H9 (cell line): ENCODE measurements around the gene CELF1. TPM values are rescaled to one million over a fixed set of nuclear protein-coding genes. Genes with fewer than 3 reads are reported as not detected.
"Not testable (repeated sequence)": the region's sequence is repeated elsewhere in the genome, so short reads cannot be mapped to it uniquely, and the experiment has no call there.

Source experiments
- DNase-seq: peaks from one replicate; pipeline ENCODE4 v3.0.0-alpha.2; 2017
- H2AFZ ChIP-seq: one replicate; pipeline ENCODE4 v1.6.1; 2013; ENCODE audit warnings: mild to moderate bottlenecking, low read length, control low read depth, moderate library complexity
- H2AK5ac ChIP-seq: 2 replicates; pipeline ENCODE4 v1.6.1; 2013; ENCODE audit warnings: low read length, control low read depth, mixed read lengths; ENCODE audit not compliant: insufficient read length
- H2BK120ac ChIP-seq: one replicate; pipeline ENCODE4 v1.6.1; 2013; ENCODE audit warnings: low read depth, mild to moderate bottlenecking, low read length, control low read depth, inconsistent platforms; ENCODE audit not compliant: poor library complexity, severe bottlenecking
- H2BK12ac ChIP-seq: 2 replicates; pipeline ENCODE4 v1.6.1; 2013; ENCODE audit warnings: low read length, control low read depth, mixed read lengths, low read depth; ENCODE audit not compliant: insufficient read length
- H2BK15ac ChIP-seq: 2 replicates; pipeline ENCODE4 v1.6.1; 2013; ENCODE audit warnings: low read depth, low read length, control low read depth
- H2BK20ac ChIP-seq: one replicate; pipeline ENCODE4 v1.6.1; 2013; ENCODE audit warnings: low read depth, mild to moderate bottlenecking, low read length, control low read depth, inconsistent platforms; ENCODE audit not compliant: poor library complexity, severe bottlenecking
- H2BK5ac ChIP-seq: 2 replicates; pipeline ENCODE4 v1.6.1; 2013; ENCODE audit warnings: low read length, control low read depth, mixed read lengths; ENCODE audit not compliant: insufficient read length
- H3K14ac ChIP-seq: 2 replicates; pipeline ENCODE4 v1.6.1; 2013; ENCODE audit warnings: low read length, control low read depth; ENCODE audit not compliant: insufficient read depth
- H3K18ac ChIP-seq: 2 replicates; pipeline ENCODE4 v1.6.1; 2013; ENCODE audit warnings: low read depth, mild to moderate bottlenecking, mixed read lengths, low read length, control low read depth; ENCODE audit not compliant: insufficient read length
- H3K23ac ChIP-seq: 2 replicates; pipeline ENCODE4 v1.6.1; 2013; ENCODE audit warnings: low read length, control low read depth, mixed read lengths, low read depth; ENCODE audit not compliant: insufficient read length
- H3K23me2 ChIP-seq: 2 replicates; pipeline ENCODE4 v1.6.1; 2013; ENCODE audit warnings: low read depth, mild to moderate bottlenecking, mixed read lengths, low read length, control low read depth; ENCODE audit not compliant: insufficient read length, poor library complexity, severe bottlenecking
- H3K27ac ChIP-seq: 2 replicates; pipeline ENCODE4 v1.5.1; 2013; ENCODE audit warnings: low read length, control low read depth, mixed read lengths, low read depth; ENCODE audit not compliant: insufficient read length
- H3K27me3 ChIP-seq: 2 replicates; pipeline ENCODE4 v1.6.1; 2013; ENCODE audit warnings: low read length, control low read depth, inconsistent platforms; ENCODE audit not compliant: insufficient read depth
- H3K4ac ChIP-seq: 2 replicates; pipeline ENCODE4 v1.6.1; 2013; ENCODE audit warnings: low read depth, mild to moderate bottlenecking, control low read depth, inconsistent platforms, low read length, moderate library complexity
- H3K4me1 ChIP-seq: 2 replicates; pipeline ENCODE4 v1.6.1; 2013; ENCODE audit warnings: low read length, control low read depth, inconsistent platforms; ENCODE audit not compliant: insufficient read depth
- H3K4me2 ChIP-seq: 2 replicates; pipeline ENCODE4 v1.6.1; 2013; ENCODE audit warnings: low read length, control low read depth, mixed read lengths; ENCODE audit not compliant: insufficient read length, insufficient read depth
- H3K56ac ChIP-seq: 2 replicates; pipeline ENCODE4 v1.6.1; 2013; ENCODE audit warnings: low read depth, mild to moderate bottlenecking, mixed read lengths, low read length, control low read depth; ENCODE audit not compliant: insufficient read length
- H3K79me1 ChIP-seq: 2 replicates; pipeline ENCODE4 v1.6.1; 2013; ENCODE audit warnings: low read depth, mild to moderate bottlenecking, moderate library complexity, low read length, control low read depth, inconsistent platforms; ENCODE audit not compliant: insufficient read depth, poor library complexity, severe bottlenecking
- H3K79me2 ChIP-seq: 2 replicates; pipeline ENCODE4 v1.6.1; 2013; ENCODE audit warnings: low read length, control low read depth, inconsistent platforms; ENCODE audit not compliant: insufficient read depth
- H3K9ac ChIP-seq: 2 replicates; pipeline ENCODE4 v1.6.1; 2013; ENCODE audit warnings: low read length, control low read depth, mixed read lengths; ENCODE audit not compliant: insufficient read length; ENCODE audit errors: extremely low read depth
- H3K9me3 ChIP-seq: one replicate; pipeline ENCODE4 v1.6.1; 2013; ENCODE audit warnings: low read depth, low read length, inconsistent platforms; ENCODE audit not compliant: control insufficient read depth
- H3T11ph ChIP-seq: one replicate; pipeline ENCODE4 v1.6.1; 2013; ENCODE audit warnings: mild to moderate bottlenecking, low read length, control low read depth, inconsistent platforms
- H4K20me1 ChIP-seq: one replicate; pipeline ENCODE4 v1.6.1; 2013; ENCODE audit not compliant: control insufficient read depth, insufficient read length, insufficient read depth
- H4K5ac ChIP-seq: 2 replicates; pipeline ENCODE4 v1.6.1; 2013; ENCODE audit warnings: low read depth, mild to moderate bottlenecking, mixed read lengths, low read length, control low read depth; ENCODE audit not compliant: insufficient read length
- H4K8ac ChIP-seq: replicated peaks from 2 replicates; pipeline ENCODE4 v1.6.1; 2013; ENCODE audit warnings: low read length, control low read depth, mixed read lengths, low read depth; ENCODE audit not compliant: insufficient read length
- H4K91ac ChIP-seq: 2 replicates; pipeline ENCODE4 v1.6.1; 2013; ENCODE audit warnings: low read depth, mild to moderate bottlenecking, moderate library complexity, mixed read lengths, low read length, control low read depth; ENCODE audit not compliant: insufficient read length
- H3K27ac Mint-ChIP-seq, 3 experiments: 2 replicates in 2 of 3; 3 replicates in 1 of 3; pipeline ENCODE4 v1.8.0; 2020 to 2021; ENCODE audit warnings: mixed read lengths in 3 of 3, mild to moderate bottlenecking in 1 of 3, moderate library complexity in 1 of 3
- H3K27me3 Mint-ChIP-seq: 2 replicates; pipeline ENCODE4 v1.8.0; 2021; ENCODE audit warnings: low read depth, mild to moderate bottlenecking, moderate library complexity, mixed read lengths
- H3K36me3 Mint-ChIP-seq, 3 experiments: 2 replicates in 2 of 3; 3 replicates in 1 of 3; pipeline ENCODE4 v1.8.0; 2020 to 2021; ENCODE audit warnings: low read depth in 3 of 3, mixed read lengths in 3 of 3; ENCODE audit not compliant: insufficient read depth in 1 of 3
- H3K4me1 Mint-ChIP-seq, 2 experiments: 2 replicates each; pipeline ENCODE4 v1.8.0; 2020; ENCODE audit warnings: mixed read lengths in 2 of 2
- H3K4me3 Mint-ChIP-seq, 2 experiments: 2 replicates in 1 of 2; 3 replicates in 1 of 2; pipeline ENCODE4 v1.8.0; 2020 to 2021; ENCODE audit warnings: mild to moderate bottlenecking in 2 of 2, mixed read lengths in 2 of 2, moderate library complexity in 1 of 2
- H3K9me3 Mint-ChIP-seq, 2 experiments: 2 replicates in 1 of 2; 3 replicates in 1 of 2; pipeline ENCODE4 v1.8.0; 2020; ENCODE audit warnings: mild to moderate bottlenecking in 2 of 2, mixed read lengths in 2 of 2, moderate library complexity in 1 of 2
- whole genome bisulfite sequencing: extraction: QIAGEN DNeasy Blood & Tissue Kit; methylation state at CpG from one replicate; pipeline ENCODE4 v1.1.7; 2013; ENCODE audit warnings: missing lambda C conversion rate, low lambda C conversion rate, mixed read lengths; ENCODE audit not compliant: insufficient read length; ENCODE audit errors: extremely low coverage; 5-methylcytosine and 5-hydroxymethylcytosine counted together
- total RNA-seq: library from RNA; stranded (reverse); gene quantifications from 2 replicates; pipeline ENCODE4 v1.2.1, GENCODE V29; 2021

The CELF1 gene
- total RNA-seq, 1 experiment from 2014 or later: 211 TPM

- H2AK5ac ChIP-seq, H3K27ac ChIP-seq, H3K9ac ChIP-seq, H3K4me2 ChIP-seq, H3K4me1 ChIP-seq, H3K14ac ChIP-seq, DNase-seq, H3K27me3 Mint-ChIP-seq, H2BK120ac ChIP-seq, H3K4ac ChIP-seq, H3K23me2 ChIP-seq, H3K23ac ChIP-seq, H3K56ac ChIP-seq, H4K91ac ChIP-seq, H3K4me3 Mint-ChIP-seq, H2BK5ac ChIP-seq, H3K79me2 ChIP-seq, H2AFZ ChIP-seq, H2BK12ac ChIP-seq, H3K36me3 Mint-ChIP-seq, H4K8ac ChIP-seq, H3K9me3 ChIP-seq, H3T11ph ChIP-seq, H4K20me1 ChIP-seq, H3K4me1 Mint-ChIP-seq, H4K5ac ChIP-seq, H3K27me3 ChIP-seq, H3K79me1 ChIP-seq, H3K9me3 Mint-ChIP-seq, H2BK15ac ChIP-seq, H2BK20ac ChIP-seq, H3K27ac Mint-ChIP-seq, H3K18ac ChIP-seq: not testable (repeated sequence)
- WGBS: no CpG with 5 or more reads among the region's 4 CpGs
These were observed 9.5 kb upstream of the CELF1 start for GRCh38 chr11:47562393-47562792.
